MCF 10A (cell line): ENCODE measurements around the gene IRGC. TPM values are rescaled to one million over a fixed set of nuclear protein-coding genes. Genes with fewer than 3 reads are reported as not detected.

Experiments used
- BruUV-seq: library from RNA; stranded (reverse); fragments of 400-500 nt; replicated peaks from 2 replicates; lab custom pipeline; 2021; lab: Mats Ljungman, UMichigan
- CTCF ChIA-PET: fragments of 300-600 bp; sonication (Branson Sonifier 250); formaldehyde crosslinking; extraction: SDS; loops from one replicate; lab custom pipeline; 2021; ENCODE audit warnings: antibody characterized with exemption, inconsistent platforms; lab: Yijun Ruan, JAX
- POLR2A ChIA-PET: fragments of 300-600, 350-650 bp; sonication (Branson Sonifier 250); formaldehyde crosslinking; extraction: SDS; loops from one replicate; lab custom pipeline; 2020; ENCODE audit warnings: antibody characterized with exemption, inconsistent platforms; lab: Yijun Ruan, JAX
- DNase-seq: peaks from one replicate; pipeline ENCODE4 v3.0.0-alpha.2; 2018; ENCODE audit not compliant: unreplicated experiment
- H3K27ac Mint-ChIP-seq: one replicate; pipeline ENCODE4 v1.8.0; 2022; ENCODE audit warnings: mild to moderate bottlenecking, low read depth, mixed read lengths; ENCODE audit not compliant: unreplicated experiment
- H3K27me3 Mint-ChIP-seq: one replicate; pipeline ENCODE4 v1.8.0; 2022; ENCODE audit warnings: mixed read lengths; ENCODE audit not compliant: insufficient read depth, unreplicated experiment
- H3K36me3 Mint-ChIP-seq: one replicate; pipeline ENCODE4 v1.8.0; 2022; ENCODE audit warnings: mild to moderate bottlenecking, moderate library complexity, mixed read lengths; ENCODE audit not compliant: insufficient read depth, unreplicated experiment
- H3K4me1 Mint-ChIP-seq: one replicate; pipeline ENCODE4 v1.8.0; 2022; ENCODE audit warnings: mixed read lengths; ENCODE audit not compliant: insufficient read depth, unreplicated experiment
- H3K4me3 Mint-ChIP-seq: one replicate; pipeline ENCODE4 v1.8.0; 2022; ENCODE audit warnings: mild to moderate bottlenecking, moderate library complexity, mixed read lengths; ENCODE audit not compliant: unreplicated experiment
- H3K9me3 Mint-ChIP-seq: one replicate; pipeline ENCODE4 v1.8.0; 2022; ENCODE audit warnings: mixed read lengths; ENCODE audit not compliant: unreplicated experiment
- intact Hi-C: fragments of 100-400 bp; cut with micrococcal nuclease; formaldehyde crosslinking; loops from 2 replicates; pipeline ENCODE4 v1.14.1; 2022
- total RNA-seq: library from RNA; stranded (reverse); gene quantifications from 2 replicates; pipeline ENCODE4 v1.2.3, GENCODE V29; 2022
- TF ChIP-seq, protein P1 (sequence below): fragments of 200-600 bp; IDR thresholded peaks from one replicate; pipeline ENCODE4 v1.8.0; 2022; ENCODE audit warnings: antibody characterized with exemption, mild to moderate bottlenecking; ENCODE audit not compliant: unreplicated experiment

The IRGC gene
- total RNA-seq, 1 experiment from 2014 or later: not detected

DNA sequence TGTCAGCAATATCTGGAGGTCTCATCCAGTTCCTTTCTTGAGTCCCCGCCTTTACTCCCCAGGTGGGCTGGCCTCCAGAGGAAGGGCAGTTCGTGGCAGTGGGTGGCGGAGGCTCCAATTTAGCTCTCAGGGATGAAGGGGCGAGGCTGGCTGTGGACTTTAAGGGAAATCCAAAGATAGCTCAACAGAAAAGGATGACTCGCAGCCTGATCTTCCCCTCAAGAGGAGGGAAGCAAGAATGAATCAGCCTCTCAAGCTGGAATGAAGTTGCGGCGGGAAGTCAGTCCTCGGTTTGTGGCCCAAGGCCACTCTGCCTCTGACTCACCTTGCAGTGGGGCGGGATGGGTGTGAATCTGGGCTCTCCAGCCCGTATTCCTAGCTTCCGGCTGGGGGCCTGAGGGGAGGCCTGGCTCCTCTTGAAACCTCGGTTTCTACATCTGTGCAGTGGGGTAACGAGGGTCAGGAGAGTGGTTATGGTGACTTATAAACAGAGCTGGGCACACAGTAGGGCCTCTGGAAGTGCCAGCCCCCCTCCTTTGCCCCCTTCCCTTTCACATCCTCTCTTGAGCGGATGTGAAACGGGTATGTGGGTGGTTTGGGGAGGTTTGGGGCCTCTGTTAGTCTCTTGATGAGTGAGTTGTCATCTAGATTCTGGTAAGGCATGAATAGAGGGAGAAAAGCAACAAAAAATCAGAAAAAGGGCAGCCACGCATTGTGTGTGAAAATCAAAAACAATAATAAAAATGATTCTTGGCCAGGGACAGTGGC, 49.4 kb downstream of the IRGC start:
- no TSS peak for BruUV-seq
- CTCF ChIA-PET: interaction anchor here (0.5 to 6.9 kb wide), 13 partner anchors 8 to 537 kb away, joined by 3 to 71 read pairs (median 5); partner anchors contain the start of gene KCNN4
- POLR2A ChIA-PET: interaction anchor here (1.6 to 20.1 kb wide), 5 partner anchors 12 to 97 kb away, joined by 4 to 409 read pairs (median 15); partner anchors contain the start of genes KCNN4, PLAUR and SMG9
- H3K4me3 Mint-ChIP-seq: peak overlapping the region; percentile 15
- H3K27ac Mint-ChIP-seq: peak overlapping the region; percentile 75
- peaks cover 51% of the 10 kb centered on the region for H3K36me3 Mint-ChIP-seq
- peaks cover 47% of the 10 kb centered on the region for H3K4me1 Mint-ChIP-seq
- intact Hi-C loops: loop anchor here (10.0 kb wide), 1 partner anchor 980 kb away; the partner anchor contains the start of gene BCL3
- no peaks in the 10 kb centered on the region for H3K9me3 Mint-ChIP-seq
- no peaks in the 10 kb centered on the region for H3K27me3 Mint-ChIP-seq
- TF ChIP-seq, protein P1, sequence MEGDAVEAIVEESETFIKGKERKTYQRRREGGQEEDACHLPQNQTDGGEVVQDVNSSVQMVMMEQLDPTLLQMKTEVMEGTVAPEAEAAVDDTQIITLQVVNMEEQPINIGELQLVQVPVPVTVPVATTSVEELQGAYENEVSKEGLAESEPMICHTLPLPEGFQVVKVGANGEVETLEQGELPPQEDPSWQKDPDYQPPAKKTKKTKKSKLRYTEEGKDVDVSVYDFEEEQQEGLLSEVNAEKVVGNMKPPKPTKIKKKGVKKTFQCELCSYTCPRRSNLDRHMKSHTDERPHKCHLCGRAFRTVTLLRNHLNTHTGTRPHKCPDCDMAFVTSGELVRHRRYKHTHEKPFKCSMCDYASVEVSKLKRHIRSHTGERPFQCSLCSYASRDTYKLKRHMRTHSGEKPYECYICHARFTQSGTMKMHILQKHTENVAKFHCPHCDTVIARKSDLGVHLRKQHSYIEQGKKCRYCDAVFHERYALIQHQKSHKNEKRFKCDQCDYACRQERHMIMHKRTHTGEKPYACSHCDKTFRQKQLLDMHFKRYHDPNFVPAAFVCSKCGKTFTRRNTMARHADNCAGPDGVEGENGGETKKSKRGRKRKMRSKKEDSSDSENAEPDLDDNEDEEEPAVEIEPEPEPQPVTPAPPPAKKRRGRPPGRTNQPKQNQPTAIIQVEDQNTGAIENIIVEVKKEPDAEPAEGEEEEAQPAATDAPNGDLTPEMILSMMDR: no peak
- peak; percentile 99 for DNase-seq

DNA sequence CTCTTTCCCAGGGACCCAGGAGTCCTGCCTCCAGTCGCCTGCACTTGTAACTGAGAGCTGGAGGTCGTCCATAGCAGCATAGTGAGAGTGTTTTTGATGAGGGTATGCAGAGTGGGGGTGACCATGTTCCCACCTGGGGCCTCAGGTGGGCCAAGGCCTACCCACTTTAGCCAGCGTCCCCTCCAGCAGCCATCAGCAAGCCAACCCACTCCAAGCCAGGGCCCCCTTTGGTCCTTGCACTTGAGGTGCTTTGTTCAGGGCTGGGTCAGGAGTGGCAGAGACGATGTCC, 50.8 kb downstream of the IRGC start:
- H3K27me3 Mint-ChIP-seq: no peaks in the 10 kb centered on the region
- TF ChIP-seq, protein P1: no peak
- H3K36me3 Mint-ChIP-seq: peaks cover 60% of the 10 kb centered on the region
- no peak overlapping the region for H3K27ac Mint-ChIP-seq
- no peak for DNase-seq
- H3K4me1 Mint-ChIP-seq: peaks cover 49% of the 10 kb centered on the region
- H3K4me3 Mint-ChIP-seq: no peak overlapping the region
- ChIA-PET POLR2A (interaction anchor here (10.1 to 20.1 kb wide), 2 partner anchors 13 to 14 kb away, joined by 117 to 409 read pairs; partner anchors contain the start of genes KCNN4 and SMG9), CTCF (interaction anchor here (1.0 to 6.9 kb wide), 12 partner anchors 9 to 99 kb away, joined by 3 to 71 read pairs (median 5); partner anchors contain the start of gene KCNN4)
- BruUV-seq: TSS peak; percentile 32
- no peaks in the 10 kb centered on the region for H3K9me3 Mint-ChIP-seq
- intact Hi-C loops: loop anchor here (10.0 kb wide), 1 partner anchor 978 kb away; the partner anchor contains the start of gene BCL3

DNA sequence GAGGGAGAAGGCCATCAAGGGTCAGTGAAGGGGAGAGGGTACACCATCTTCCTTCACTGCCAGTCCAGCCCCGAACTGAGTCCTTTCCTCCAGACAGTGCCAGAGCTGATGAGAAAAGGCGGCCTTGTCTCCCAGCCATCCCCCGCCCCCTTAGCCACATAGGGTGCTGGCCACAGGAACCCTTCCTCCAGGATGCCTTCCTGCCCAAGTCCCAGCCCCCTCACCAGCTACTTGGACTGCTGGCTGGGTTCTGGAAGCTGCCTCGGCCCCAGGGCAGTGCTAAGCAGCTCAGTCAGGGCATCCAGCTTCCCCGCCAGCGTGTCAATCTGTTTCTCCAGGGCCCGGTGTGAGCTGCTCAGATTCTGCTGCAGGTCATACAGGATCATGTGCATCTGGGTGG, 51.4 kb downstream of the IRGC start:
- H3K36me3 Mint-ChIP-seq: peaks cover 66% of the 10 kb centered on the region
- no peak overlapping the region for H3K4me3 Mint-ChIP-seq
- H3K27me3 Mint-ChIP-seq: no peaks in the 10 kb centered on the region
- intact Hi-C loops: loop anchor here (10.0 kb wide), 1 partner anchor 977 kb away; the partner anchor contains the start of gene BCL3
- POLR2A ChIA-PET: interaction anchor here (0.9 to 20.1 kb wide), 3 partner anchors 8 to 14 kb away, joined by 3 to 409 read pairs (median 117); partner anchors contain the start of genes KCNN4 and SMG9
- H3K9me3 Mint-ChIP-seq: no peaks in the 10 kb centered on the region
- H3K4me1 Mint-ChIP-seq: peaks cover 44% of the 10 kb centered on the region
- DNase-seq: no peak
- CTCF ChIA-PET: interaction anchor here (0.9 to 6.9 kb wide), 7 partner anchors 10 to 99 kb away, joined by 3 to 71 read pairs (median 7); partner anchors contain the start of gene KCNN4
- H3K27ac Mint-ChIP-seq: no peak overlapping the region
- no TSS peak for BruUV-seq
- TF ChIP-seq, protein P1: no peak

DNA sequence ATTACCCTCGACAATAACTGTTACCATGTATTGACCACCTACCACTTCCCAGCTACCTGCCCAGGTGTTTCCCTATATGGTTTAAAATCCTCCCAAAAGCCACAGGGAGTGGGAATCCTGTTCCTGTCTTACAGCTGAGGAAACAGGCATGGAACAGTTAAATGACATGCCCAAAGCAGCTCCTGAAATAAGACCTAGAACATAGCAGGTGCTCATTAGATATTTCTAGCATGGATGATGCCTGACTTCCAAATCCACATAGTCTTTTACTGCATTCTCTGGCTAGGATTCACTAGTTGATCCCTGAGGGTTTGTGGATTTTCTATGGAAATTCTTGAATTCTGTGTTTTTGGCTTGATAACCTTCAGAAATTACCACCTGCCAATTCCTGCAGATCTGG, 51.9 kb downstream of the IRGC start:
- Mint-ChIP-seq H3K27me3 (no peaks in the 10 kb centered on the region), H3K27ac (no peak overlapping the region), H3K9me3 (no peaks in the 10 kb centered on the region), H3K36me3 (peaks cover 71% of the 10 kb centered on the region), H3K4me1 (peaks cover 39% of the 10 kb centered on the region), H3K4me3 (no peak overlapping the region)
- BruUV-seq: no TSS peak
- intact Hi-C loops: loop anchor here (10.0 kb wide), 1 partner anchor 977 kb away; the partner anchor contains the start of gene BCL3
- ChIA-PET POLR2A (interaction anchor here (0.9 to 20.1 kb wide), 3 partner anchors 9 to 14 kb away, joined by 3 to 409 read pairs (median 117); partner anchors contain the start of genes KCNN4 and SMG9), CTCF (interaction anchor here (0.6 to 6.9 kb wide), 6 partner anchors 11 to 213 kb away, joined by 3 to 71 read pairs (median 9); partner anchors contain the start of gene KCNN4)
- TF ChIP-seq, protein P1: no peak
- no peak for DNase-seq
